Epithelial cell of proximal tubule (primary cell): ENCODE data around the gene MAMSTR. TPM values are rescaled to one million over a fixed set of nuclear protein-coding genes. Genes with fewer than 3 reads are reported as not detected.
A peak's percentile ranks its signal among the peaks of the same experiment; 100 is the strongest.

Experiments used
- DNase-seq: peaks from one replicate; pipeline ENCODE4 v3.0.0-alpha.2; 2011; ENCODE audit warnings: low read depth
- H3K4me3 ChIP-seq: 2 replicates; pipeline ENCODE4 v1.5.1; 2011; ENCODE audit warnings: low read depth, mild to moderate bottlenecking, low read length
- CTCF ChIP-seq: conservative IDR thresholded peaks from 2 replicates; pipeline ENCODE4 v1.5.1; 2012; ENCODE audit warnings: low read depth, mild to moderate bottlenecking, low read length
- total RNA-seq: library from RNA; depleted of rRNA; stranded (reverse); fragments of >200 nt; gene quantifications from 2 replicates; pipeline ENCODE4 v1.2.3, GENCODE V29; 2015

MAMSTR gene
- total RNA-seq, 1 donor from 2014 or later: 1.5 TPM

GRCh38 chr19:48737360-48737998, 18.0 kb upstream of the MAMSTR start:
- H3K4me3 ChIP-seq: no peak overlapping the region
- TF ChIP-seq CTCF: no peak
- no peak for DNase-seq

GRCh38 chr19:48735031-48735615, 15.6 kb upstream of the MAMSTR start:
- DNase-seq: no peak
- no peak for TF ChIP-seq CTCF
- H3K4me3 ChIP-seq: peak overlapping the region; percentile 23

- DNase-seq: no peak
- TF ChIP-seq CTCF: no peak
- H3K4me3 ChIP-seq: no peak overlapping the region
Measured at GRCh38 chr19:48734625-48735024, 15.1 kb upstream of the MAMSTR start.

- no peak overlapping the region for H3K4me3 ChIP-seq
- no peak for TF ChIP-seq CTCF
- DNase-seq: no peak
Measured at GRCh38 chr19:48731452-48731851, 11.9 kb upstream of the MAMSTR start.

- DNase-seq: no peak
- peak overlapping the region; percentile 11 for H3K4me3 ChIP-seq
- TF ChIP-seq CTCF: no peak
Measured at GRCh38 chr19:48728911-48729664, 9.6 kb upstream of the MAMSTR start.

GRCh38 chr19:48726556-48726955, 7.0 kb upstream of the MAMSTR start:
- no peak overlapping the region for H3K4me3 ChIP-seq
- no peak for DNase-seq
- no peak for TF ChIP-seq CTCF
